HG02981 (cell line): ENCODE measurements around the gene ITPR2.
"Not testable (repeated sequence)": the region's sequence is repeated elsewhere in the genome, so short reads cannot be mapped to it uniquely, and the experiment has no call there.

Experiments used
- ATAC-seq: cut with Tn5 transposase; IDR thresholded peaks from one replicate; pipeline ENCODE4 v1.9.1; 2021; ENCODE audit warnings: mild to moderate bottlenecking, moderate library complexity; ENCODE audit not compliant: unreplicated experiment

The ITPR2 gene

GRCh38 chr12:26535826-26536225, 297.2 kb downstream of the ITPR2 start:
- ATAC-seq, result no peak

- ATAC-seq, result no peak
Measured at GRCh38 chr12:26534071-26534470, 298.9 kb downstream of the ITPR2 start.

DNA sequence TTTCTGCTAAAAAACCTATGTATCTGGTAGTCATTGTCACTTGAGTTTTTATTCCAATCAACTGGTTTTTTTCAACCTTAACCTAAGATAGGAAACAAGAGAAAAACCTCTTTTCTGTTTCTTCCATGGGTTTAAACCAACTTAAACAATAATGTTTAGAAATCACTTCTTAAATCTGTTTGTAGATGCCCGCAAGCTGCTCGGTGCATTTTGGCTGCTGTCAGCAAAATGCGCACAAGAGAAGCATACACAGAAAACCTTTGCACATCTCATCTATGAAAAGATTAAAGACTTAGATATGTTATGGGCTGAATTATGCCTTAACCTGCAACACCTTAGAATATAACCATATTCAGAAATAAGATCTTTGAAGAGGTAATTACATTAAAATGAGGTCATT, 299.8 kb downstream of the ITPR2 start:
- ATAC-seq, result no peak

DNA sequence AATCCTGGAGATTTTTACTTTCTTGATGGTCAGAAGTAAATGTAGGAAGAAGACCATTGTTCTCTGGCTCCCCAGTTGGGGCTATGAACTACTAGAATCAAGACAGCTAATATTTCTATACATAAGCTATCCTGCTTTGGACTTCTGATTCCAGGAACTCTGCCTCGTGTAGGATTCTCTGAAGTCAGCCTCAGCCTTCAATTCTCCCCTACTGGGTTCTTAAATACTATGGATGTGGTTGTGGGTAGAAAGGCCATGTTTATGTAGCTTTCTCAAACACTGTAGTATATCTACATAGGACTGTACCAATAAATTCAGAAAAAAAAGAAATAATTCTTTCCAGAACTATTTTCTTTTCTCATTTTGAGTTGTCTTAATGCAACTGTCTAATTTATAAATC, 302.5 kb downstream of the ITPR2 start:
- ATAC-seq, result no peak

GRCh38 chr12:26528943-26529342, 304.1 kb downstream of the ITPR2 start:
- no peak for ATAC-seq

DNA sequence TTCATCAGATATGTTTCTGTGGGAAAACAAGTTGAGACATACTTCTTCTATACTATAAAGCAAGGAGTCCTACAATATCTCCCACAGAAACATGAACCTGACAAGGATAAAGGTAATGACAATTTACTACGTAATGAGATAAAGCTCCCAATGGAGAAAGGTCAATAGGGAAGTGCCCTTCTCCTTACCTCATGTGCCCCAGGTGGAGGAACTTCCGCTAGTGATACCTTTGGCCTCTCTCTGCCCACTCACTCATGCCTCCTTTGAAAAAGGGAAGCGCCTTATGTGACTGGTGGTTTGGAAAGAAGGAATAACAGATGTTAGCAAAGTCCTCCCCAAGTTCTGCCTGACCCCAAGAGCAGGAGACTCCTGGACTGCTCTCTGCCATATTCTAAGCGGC, 305.3 kb downstream of the ITPR2 start:
- no peak for ATAC-seq

DNA sequence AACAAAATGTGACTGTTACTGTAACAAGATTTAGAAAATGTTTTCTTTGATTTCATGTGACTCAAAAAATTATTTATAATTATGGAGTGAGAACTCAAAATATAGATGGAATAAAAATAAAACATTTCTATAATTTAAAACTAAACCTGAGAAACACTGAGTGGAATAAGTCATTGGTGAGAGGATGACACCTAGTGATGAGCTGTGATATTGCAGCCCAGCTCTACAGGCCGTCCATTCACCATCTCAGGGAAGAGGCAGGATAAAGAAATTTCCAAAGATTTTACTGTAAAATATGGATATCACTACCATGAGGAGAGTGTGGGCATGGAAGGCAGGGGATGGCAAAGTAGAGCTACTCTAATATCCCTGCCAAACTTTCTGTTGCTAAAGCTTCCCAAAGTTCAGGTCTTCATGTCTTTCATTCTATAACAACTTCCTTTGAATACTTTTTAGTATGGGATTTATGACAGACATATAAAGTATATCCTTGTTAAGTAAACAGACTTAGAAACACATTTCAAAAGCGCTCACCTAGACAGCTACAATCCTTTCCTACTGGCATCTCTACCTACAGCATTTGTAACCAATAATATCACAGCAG, 308.0 kb downstream of the ITPR2 start:
- no peak for ATAC-seq

DNA sequence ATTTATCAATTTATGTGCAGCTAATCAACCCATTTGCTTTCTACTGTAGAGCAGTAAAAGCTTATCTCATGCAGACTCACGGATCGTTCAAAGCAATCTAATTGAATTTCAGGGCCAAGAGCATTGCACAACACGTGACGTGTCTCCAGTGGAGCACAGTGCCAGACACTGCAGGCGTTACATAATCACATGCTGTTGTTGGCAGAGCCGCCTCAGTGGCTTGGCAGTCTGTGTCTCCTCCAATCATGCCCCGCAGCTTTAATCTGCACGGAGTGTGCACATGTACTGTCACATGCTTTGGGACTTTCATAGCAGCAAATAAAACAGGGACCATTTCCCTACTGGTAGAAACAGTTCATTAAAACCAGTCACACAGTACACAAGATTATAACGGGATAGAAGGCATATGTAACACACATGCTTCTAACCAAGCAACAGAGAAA, 309.3 kb downstream of the ITPR2 start:
- ATAC-seq, result no peak

GRCh38 chr12:26520869-26521268, 312.1 kb downstream of the ITPR2 start:
- no peak for ATAC-seq

DNA sequence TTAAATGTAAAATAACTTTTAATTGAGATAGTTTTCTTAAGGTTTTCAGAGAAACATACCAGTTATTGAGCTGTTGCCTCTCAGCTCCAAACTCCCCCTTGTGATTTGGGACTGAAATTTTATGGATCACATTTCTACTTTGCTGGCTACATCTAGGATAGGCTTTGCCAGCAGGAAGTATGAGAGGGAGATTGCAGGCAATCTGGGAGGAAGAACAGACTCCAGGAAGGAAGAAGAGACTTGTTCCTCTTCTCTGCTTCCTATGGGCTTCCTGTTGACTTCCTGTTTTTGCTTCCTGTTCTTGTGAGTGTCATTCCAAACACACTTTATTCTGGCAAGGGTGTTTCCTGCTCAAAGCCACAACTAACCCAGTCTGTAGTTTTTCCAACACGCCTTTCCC, 312.9 kb downstream of the ITPR2 start:
- no peak for ATAC-seq

DNA sequence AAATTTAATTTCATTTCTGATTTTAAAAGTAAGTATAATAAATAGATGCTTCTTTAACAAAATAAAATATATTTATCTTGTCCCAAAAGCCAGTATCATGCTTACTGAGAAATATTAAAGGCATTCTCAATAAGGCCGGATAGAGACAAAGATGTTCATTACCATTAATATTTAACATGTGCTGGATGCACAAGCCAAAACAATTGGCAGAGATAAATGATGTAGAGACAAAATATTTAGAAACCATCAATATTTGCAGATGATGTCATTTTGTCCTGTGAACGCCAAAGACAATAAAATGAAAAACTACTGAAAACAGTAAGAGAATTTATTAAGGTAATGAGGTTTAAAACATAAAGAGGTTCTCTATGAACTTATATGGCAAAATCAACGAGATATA, 313.5 kb downstream of the ITPR2 start:
- no peak for ATAC-seq

DNA sequence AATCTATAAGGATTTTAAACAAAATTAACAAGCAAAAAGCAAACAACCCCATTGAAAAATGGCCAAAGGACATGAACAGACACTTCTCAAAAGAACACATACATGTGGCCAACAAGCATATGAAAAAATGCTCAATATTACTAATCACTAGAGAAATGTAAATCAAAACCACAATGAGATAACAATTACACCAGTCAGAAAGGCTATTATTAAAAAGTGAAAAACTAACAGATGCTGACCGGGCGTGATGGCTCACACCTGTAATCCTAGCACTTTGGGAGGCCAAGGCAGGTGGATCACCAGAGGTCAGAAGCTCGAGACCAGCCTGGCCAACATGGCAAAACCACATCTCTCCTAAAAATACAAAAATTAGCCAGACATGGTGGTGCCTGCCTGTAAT, 315.7 kb downstream of the ITPR2 start:
- ATAC-seq, result not testable (repeated sequence)

DNA sequence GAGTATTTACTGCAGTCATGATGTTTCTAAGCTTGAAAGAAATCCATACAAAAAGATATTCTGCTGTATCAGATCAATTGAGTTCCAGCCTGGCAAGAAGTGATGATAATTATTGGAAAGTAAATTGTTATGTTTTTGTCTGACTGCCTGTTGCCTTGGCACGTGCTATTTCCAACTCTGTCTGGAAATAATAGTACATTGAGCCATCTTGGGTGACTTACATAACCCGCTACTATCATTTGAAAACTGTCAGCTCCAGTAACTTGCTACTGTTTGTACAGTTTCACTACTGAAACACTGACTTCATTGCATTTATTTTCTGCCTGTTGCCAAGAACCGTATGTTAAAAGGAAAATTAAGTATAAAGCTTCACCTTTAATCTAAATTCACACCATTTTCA, 318.6 kb downstream of the ITPR2 start:
- no peak for ATAC-seq

DNA sequence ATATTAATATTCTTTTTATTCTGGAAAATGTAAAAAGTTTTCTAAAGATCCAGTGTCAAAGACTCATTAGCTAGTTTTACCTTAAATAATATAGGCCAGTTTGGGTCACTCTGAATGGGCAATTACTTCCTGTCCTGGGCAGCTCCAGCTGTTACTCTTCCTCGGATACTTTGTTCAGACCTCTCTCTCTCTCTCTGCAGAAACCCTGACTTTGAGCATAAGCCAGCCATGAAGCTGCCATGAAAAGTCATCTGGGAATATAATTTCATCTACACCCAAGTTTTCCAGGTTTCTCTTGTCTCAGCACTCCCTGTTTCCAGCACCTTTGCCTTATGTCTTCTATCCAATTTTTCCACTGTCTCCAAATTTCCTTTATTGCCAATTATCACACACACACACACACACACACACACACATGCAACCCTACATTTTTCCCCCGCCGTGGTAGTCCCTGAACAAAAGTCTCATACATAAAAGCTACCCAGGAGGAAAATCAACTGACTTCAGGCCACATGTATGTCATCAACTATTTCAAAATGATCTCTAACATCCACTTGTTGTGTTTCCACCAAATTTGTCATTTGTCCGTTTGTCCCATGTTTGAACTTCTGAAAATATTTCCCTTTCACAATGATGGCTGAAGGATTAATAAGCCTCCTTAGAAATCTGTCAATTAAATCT, 319.5 kb downstream of the ITPR2 start:
- ATAC-seq, result no peak

- ATAC-seq, result no peak
Measured at GRCh38 chr12:26512213-26512612, 320.8 kb downstream of the ITPR2 start.

GRCh38 chr12:26510354-26510674, 322.7 kb downstream of the ITPR2 start:
- ATAC-seq, result no peak

- ATAC-seq, result no peak
Measured at GRCh38 chr12:26507613-26508012, 325.4 kb downstream of the ITPR2 start.

- no peak for ATAC-seq
Measured at GRCh38 chr12:26499979-26500640, 332.9 kb downstream of the ITPR2 start.

GRCh38 chr12:26496170-26496569, 336.8 kb downstream of the ITPR2 start:
- no peak for ATAC-seq

DNA sequence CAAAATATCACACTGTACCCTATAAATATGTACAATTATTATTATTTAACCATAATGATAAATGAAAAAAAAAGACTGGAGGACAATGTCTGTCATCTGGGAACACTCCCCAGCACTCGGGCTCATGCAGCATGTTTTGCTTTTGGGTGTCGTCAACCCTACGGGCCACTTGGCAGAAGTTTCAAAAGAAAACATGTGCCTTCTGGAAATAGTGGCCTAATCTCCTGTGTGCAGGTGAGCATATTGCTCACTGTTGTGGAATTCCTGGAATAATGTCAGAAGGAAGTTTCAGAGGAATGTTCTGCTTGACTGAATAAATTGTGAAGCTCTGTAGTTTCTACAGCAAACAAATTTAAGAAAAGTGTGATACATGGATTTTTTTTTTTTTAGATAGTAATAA, 339.3 kb downstream of the ITPR2 start:
- ATAC-seq, result no peak

DNA sequence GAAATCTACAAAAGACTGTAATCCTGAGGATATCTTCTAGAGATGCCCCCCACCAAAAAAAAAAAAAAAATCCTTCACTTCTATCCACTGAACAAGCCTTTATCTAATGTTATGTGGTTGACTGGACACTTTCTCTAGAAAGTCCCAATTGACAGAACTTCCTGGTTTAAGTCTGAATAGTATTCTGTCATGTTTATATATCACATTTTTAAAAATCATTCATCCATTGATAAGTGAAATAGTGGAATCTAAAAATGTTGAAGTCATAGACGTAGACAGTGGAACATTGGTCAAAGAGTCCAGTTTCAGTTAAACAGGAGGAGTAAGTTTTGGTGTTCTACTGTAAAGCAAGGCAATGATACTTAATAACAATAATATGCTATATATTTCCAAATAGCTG, 340.6 kb downstream of the ITPR2 start:
- no peak for ATAC-seq

DNA sequence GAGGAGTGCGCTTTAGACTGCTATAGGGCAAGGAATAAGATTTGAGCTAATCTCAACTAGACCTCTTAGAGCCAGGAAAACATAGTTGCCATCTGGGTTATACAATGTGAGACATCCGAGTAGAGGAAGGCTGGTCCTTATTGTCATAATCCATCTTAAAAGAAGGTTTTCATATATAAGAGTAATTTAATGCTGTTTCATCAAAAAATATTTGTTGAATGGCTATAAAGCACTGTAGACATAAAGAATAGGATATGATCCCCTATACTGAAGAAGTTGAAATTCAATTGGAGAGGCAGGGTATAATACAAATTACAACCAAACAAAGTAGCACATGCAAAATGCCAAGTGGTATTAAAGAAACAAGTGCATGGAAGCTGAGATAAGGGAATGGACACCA, 343.1 kb downstream of the ITPR2 start:
- ATAC-seq, result no peak

DNA sequence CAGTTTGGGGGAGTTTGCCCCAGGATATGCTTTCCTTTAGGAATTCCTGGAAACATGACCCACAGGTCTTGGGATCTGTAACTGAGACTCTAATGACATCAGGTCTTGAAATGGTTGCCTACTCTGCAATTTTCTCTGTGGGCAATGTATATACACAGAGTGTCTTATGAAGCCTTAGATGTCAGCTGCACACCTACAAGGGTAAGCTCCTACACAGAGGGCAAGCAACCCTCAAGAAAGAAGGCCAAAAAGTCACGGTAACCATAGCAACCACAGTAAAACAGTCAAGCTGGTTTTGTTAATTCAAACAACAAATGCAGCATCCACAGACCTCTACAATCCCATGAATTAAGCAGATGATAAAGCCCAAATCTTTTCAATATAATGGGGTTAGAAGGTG, 344.6 kb downstream of the ITPR2 start:
- ATAC-seq, result no peak
